C4-2B (cell line): Measurements from ENCODE around the gene RPTOR.

ENCODE experiments used
- ZFX ChIP-seq: fragments of 450-650 bp; IDR thresholded peaks from 2 replicates; pipeline ENCODE4 v1.6.1; 2017
- TF ChIP-seq, protein P1 (sequence below): fragments of 450-650 bp; conservative IDR thresholded peaks from 2 replicates; pipeline ENCODE4 v1.5.1; 2017; ENCODE audit warnings: mild to moderate bottlenecking

- TF ChIP-seq, protein P1, sequence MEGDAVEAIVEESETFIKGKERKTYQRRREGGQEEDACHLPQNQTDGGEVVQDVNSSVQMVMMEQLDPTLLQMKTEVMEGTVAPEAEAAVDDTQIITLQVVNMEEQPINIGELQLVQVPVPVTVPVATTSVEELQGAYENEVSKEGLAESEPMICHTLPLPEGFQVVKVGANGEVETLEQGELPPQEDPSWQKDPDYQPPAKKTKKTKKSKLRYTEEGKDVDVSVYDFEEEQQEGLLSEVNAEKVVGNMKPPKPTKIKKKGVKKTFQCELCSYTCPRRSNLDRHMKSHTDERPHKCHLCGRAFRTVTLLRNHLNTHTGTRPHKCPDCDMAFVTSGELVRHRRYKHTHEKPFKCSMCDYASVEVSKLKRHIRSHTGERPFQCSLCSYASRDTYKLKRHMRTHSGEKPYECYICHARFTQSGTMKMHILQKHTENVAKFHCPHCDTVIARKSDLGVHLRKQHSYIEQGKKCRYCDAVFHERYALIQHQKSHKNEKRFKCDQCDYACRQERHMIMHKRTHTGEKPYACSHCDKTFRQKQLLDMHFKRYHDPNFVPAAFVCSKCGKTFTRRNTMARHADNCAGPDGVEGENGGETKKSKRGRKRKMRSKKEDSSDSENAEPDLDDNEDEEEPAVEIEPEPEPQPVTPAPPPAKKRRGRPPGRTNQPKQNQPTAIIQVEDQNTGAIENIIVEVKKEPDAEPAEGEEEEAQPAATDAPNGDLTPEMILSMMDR = no peak
- TF ChIP-seq ZFX = no peak
These were observed 36.7 kb upstream of the RPTOR start for GRCh38 chr17:80507965-80508364.
